Upper lobe of right lung (tissue), 1 donor: ENCODE measurements around the gene ALK. TPM values are rescaled to one million over a fixed set of nuclear protein-coding genes. Genes with fewer than 3 reads are reported as not detected.

Experiments used
- ATAC-seq: fragments of 200-7000 bp; cut with Tn5 transposase; one replicate; pipeline ENCODE4 v1.9.1; 2020; ENCODE audit warnings: mild to moderate bottlenecking, moderate library complexity
- DNase-seq: peaks from one replicate; pipeline ENCODE4 v3.0.0-alpha.2; 2020
- H3K27ac ChIP-seq: fragments of 200-600 bp; one replicate; pipeline ENCODE4 v1.8.0; 2022
- H3K27me3 ChIP-seq: fragments of 200-600 bp; one replicate; pipeline ENCODE4 v1.8.0; 2022; ENCODE audit warnings: mild to moderate bottlenecking
- H3K36me3 ChIP-seq: fragments of 200-600 bp; one replicate; pipeline ENCODE4 v1.8.0; 2022
- H3K4me1 ChIP-seq: fragments of 200-600 bp; one replicate; pipeline ENCODE4 v1.8.0; 2022
- H3K4me3 ChIP-seq: fragments of 200-600 bp; one replicate; pipeline ENCODE4 v1.8.0; 2022; ENCODE audit warnings: mild to moderate bottlenecking
- H3K9me3 ChIP-seq: fragments of 200-600 bp; one replicate; pipeline ENCODE4 v1.8.0; 2022
- CTCF ChIP-seq: fragments of 200-600 bp; IDR thresholded peaks from one replicate; pipeline ENCODE4 v1.8.0; 2022; ENCODE audit warnings: antibody characterized with exemption
- intact Hi-C: fragments of 100-400 bp; cut with DNase I; formaldehyde crosslinking; loops from one replicate; pipeline ENCODE4 v1.11.0; 2022
- long read RNA-seq: library from polyadenylated mRNA; unstranded; transcript quantifications from one replicate; pipeline ENCODE4 v2.0.0, GENCODE V29; 2021
- total RNA-seq: library from RNA; stranded (reverse); fragmentation: NEBNext Ultra II Directional; extraction: Animal tissue kit (Norgen Biotek cat#: 25700); gene quantifications from one replicate; pipeline ENCODE4 v1.2.1, GENCODE V29; 2021
- donor health status: DM: no; HTN: yes; CAD: no; lungs with severe emphysema.

The ALK gene
- total RNA-seq: not detected
- long read RNA-seq, partial matches to known transcripts: 0 of 1 reads
- long read RNA-seq, other reads (novel, unspliced or antisense): 1 of 1 reads

DNA sequence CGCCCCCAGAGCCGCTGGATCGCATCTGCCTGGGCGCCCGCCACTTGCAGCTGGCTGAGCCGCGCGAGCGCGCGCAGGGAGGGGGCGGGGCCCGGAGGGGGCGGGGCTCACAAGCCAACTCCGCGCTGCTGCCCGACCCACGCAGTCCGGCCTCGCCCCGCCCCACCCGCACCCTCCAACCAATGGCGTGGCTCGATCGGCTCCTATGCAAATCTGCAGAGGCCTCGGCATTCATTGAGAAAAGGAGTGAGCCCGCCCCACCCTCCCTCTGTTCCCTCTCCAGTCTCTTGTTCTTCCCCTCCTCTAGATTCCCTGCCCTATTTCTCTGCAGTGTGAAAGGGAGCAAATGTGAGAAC is at the start of gene ALK:
Gene ALK, minus strand, starts transcription at position 27 of the 356 bp plus-strand sequence. CDS start 927 bp downstream, outside the sequence.
- H3K27me3 ChIP-seq: peaks cover 67% of the 10 kb centered on the region
- no peak for TF ChIP-seq CTCF
- H3K27ac ChIP-seq: no peak within 1 kb of the TSS
- intact Hi-C loops: no loop called here
- no peaks in the 10 kb centered on the region for H3K9me3 ChIP-seq
- ATAC-seq (peak; percentile 99), DNase-seq (peak; percentile 94)
- peak within 1 kb of the TSS; percentile 38 for H3K4me3 ChIP-seq
- H3K4me1 ChIP-seq: peaks cover 15% of the 10 kb centered on the region
- no peaks in the 10 kb centered on the region for H3K36me3 ChIP-seq

DNA sequence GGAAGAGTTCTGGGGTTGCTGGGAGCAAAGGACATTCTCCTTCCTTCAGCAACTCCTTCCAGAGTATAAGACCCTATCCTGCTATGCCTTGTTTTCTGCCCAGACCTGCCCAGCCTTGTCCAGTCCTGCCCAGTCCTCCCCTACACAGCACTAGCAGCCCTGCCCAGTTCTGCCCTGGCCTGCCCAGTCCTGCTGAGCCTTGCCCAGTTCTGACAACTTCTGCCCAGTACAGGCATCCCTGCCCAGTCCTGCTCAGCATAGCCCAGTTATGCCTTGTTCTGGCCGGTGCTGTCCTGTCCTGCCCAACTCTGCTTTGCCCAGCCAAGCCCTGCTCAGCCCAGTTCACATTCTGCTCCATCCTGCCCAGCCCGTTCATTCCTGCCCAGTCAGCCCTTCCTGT is 44.9 kb upstream of the ALK start:
- DNase-seq: no peak
- peak; percentile 36 for ATAC-seq
- Histone ChIP-seq H3K4me1 (no peaks in the 10 kb centered on the region), H3K9me3 (no peaks in the 10 kb centered on the region), H3K27ac (no peak overlapping the region), H3K36me3 (no peaks in the 10 kb centered on the region), H3K4me3 (no peak overlapping the region), H3K27me3 (peaks cover 8% of the 10 kb centered on the region)
- intact Hi-C loops: no loop called here
- TF ChIP-seq CTCF: no peak

DNA sequence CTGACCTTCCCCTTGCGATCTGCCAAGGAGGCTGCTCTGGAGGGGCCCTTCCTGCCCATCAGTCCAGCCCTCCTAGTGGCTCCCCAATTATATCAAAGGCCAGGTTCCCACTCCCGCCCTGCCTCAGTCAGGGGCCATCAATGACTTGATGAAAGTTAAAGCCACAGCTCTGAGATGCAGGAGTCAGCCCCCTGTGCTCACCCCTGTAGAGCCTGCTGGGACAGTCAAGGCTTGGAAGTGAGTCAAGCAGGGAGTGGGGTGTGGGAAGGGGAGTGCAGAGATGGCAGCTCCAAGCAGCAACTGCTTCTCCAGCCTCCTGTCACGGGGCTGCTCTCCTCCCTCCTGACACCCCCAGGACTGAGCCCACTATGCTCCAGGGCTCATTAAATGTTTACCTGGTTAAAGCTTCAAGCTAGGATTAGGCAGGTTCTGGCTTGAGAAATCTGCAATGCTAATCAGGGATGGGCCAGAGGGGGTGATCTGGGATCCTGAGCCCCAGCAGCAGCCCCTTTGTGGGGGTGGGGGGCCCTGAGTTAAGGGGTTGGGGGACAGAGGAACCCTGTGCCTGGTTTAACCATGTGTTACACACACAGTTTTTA is 42.7 kb upstream of the ALK start:
- H3K9me3 ChIP-seq: no peaks in the 10 kb centered on the region
- DNase-seq (no peak), ATAC-seq (no peak)
- H3K27ac ChIP-seq: no peak overlapping the region
- H3K36me3 ChIP-seq: no peaks in the 10 kb centered on the region
- no peak overlapping the region for H3K4me3 ChIP-seq
- no peak for TF ChIP-seq CTCF
- peaks cover 8% of the 10 kb centered on the region for H3K27me3 ChIP-seq
- H3K4me1 ChIP-seq: no peaks in the 10 kb centered on the region
- intact Hi-C loops: no loop called here

DNA sequence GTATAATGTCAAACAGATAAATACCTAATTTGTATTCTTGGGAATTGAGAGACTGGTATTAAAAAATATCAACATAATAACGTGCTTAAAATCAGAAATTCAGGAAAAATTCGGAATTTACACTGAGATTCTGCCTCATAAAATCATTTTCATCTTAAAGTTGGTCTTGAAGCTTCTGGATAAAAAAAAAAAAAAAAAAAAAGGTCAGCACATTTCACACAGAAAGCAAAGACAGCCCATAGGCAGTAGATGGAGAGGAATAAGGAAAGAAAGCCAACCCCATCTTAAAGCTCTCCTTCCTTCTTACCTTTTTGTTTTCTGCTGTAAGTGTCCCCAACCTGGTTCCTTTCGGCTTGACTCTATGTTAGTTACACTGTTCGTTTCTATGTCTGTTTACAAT is 41.5 kb upstream of the ALK start:
- no peak overlapping the region for H3K4me3 ChIP-seq
- H3K4me1 ChIP-seq: no peaks in the 10 kb centered on the region
- TF ChIP-seq CTCF: no peak
- H3K36me3 ChIP-seq: no peaks in the 10 kb centered on the region
- H3K27me3 ChIP-seq: peaks cover 8% of the 10 kb centered on the region
- intact Hi-C loops: no loop called here
- no peaks in the 10 kb centered on the region for H3K9me3 ChIP-seq
- H3K27ac ChIP-seq: no peak overlapping the region
- no peak for ATAC-seq
- no peak for DNase-seq

DNA sequence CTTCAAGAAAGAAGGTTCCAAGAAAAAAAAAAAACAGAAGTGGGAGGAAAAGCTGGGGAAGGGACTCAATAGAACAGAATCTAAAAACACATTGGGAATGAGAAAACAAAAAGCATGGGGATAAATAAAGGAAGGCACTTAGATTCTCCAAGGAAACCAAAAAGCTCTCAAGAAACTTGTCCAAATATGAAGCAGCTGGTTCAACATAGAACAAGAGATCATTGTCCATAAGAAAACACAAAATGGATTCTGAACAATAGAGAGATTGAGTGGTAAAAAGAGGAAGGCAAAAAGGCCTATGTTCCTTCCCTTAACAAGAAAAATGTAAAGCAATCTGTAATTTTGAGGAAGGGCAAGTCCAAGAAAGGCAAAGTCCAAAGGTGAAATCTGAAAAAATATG is 32.9 kb upstream of the ALK start:
- no peak overlapping the region for H3K4me3 ChIP-seq
- intact Hi-C loops: no loop called here
- ATAC-seq: no peak

More for the DNA sequence above, 32.9 kb upstream of the ALK start:
- Histone ChIP-seq H3K27me3 (peaks cover 4% of the 10 kb centered on the region), H3K27ac (no peak overlapping the region), H3K4me1 (no peaks in the 10 kb centered on the region), H3K9me3 (no peaks in the 10 kb centered on the region), H3K36me3 (no peaks in the 10 kb centered on the region)
- TF ChIP-seq CTCF: no peak
- no peak for DNase-seq
